Measurements from ENCODE around the gene EXOC3. TPM values are rescaled to one million over a fixed set of nuclear protein-coding genes. Genes with fewer than 3 reads are reported as not detected.

EXOC3 gene
- total RNA-seq, 4 donors from 2014 or later: 46.4 to 92.7 (median 60.3) TPM

DNA sequence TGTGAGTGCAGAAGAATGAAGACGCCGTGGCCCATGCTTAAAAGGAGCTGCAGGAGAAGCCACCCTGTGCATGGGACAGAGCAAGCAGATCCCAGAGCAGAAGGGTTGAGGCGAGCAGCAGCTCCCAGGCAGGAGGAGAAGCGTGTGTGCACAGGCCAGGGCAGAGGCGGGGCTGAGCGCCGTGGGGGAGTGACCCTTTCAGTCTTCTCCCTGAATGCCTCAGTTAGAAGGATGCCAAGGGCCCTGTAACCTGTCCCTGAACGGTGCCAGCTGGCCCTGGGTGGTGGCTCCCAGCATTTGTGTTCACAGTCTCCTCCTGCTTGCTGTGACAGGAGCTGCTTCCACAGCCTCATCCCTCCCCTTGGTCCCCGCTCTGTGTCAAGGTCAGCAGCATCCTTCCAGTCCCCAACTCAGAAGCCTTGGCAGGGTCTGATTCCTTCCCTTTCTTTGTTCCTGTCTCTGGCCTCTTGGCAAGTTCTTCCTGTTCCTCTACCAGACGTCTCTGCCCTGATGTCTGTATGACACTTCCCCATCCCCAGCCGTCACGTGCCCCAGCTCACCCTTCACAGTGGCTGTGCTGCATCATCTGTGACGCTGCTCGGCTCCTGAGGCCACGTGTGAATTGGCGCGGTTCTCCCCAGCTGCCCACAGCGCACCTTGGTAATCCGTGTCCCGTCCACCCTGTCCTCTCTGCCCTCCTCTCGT, 5.2 kb downstream of the EXOC3 start:
- Histone ChIP-seq H3K27ac (no peak overlapping the region), H3K4me1 (peaks cover 0 to 34% (median 7%) of the 10 kb centered on the region in 3 donors), H3K4me3 (no peak overlapping the region), H3K9me3 (peaks cover 0 to 15% (median 0%) of the 10 kb centered on the region in 3 donors), H3K27me3 (no peaks in the 10 kb centered on the region), H3K36me3 (peaks cover 0 to 78% of the 10 kb centered on the region in 2 donors)
- TF ChIP-seq, protein P1, sequence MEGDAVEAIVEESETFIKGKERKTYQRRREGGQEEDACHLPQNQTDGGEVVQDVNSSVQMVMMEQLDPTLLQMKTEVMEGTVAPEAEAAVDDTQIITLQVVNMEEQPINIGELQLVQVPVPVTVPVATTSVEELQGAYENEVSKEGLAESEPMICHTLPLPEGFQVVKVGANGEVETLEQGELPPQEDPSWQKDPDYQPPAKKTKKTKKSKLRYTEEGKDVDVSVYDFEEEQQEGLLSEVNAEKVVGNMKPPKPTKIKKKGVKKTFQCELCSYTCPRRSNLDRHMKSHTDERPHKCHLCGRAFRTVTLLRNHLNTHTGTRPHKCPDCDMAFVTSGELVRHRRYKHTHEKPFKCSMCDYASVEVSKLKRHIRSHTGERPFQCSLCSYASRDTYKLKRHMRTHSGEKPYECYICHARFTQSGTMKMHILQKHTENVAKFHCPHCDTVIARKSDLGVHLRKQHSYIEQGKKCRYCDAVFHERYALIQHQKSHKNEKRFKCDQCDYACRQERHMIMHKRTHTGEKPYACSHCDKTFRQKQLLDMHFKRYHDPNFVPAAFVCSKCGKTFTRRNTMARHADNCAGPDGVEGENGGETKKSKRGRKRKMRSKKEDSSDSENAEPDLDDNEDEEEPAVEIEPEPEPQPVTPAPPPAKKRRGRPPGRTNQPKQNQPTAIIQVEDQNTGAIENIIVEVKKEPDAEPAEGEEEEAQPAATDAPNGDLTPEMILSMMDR (IDR thresholded peaks at IDR 0.05): no peak
- 74 to 79% methylated on average over 12 to 13 of the region's 21 CpGs for WGBS, 2 donors (ENCODE audit: low coverage in 1 of 2)
- ATAC-seq: peak; percentile 64

GRCh38 chr5:448766-449090, 5.8 kb downstream of the EXOC3 start:
- Histone ChIP-seq H3K36me3 (peaks cover 0 to 83% of the 10 kb centered on the region in 2 donors), H3K27ac (no peak overlapping the region), H3K4me3 (no peak overlapping the region), H3K27me3 (no peaks in the 10 kb centered on the region), H3K9me3 (peaks cover 0 to 15% (median 0%) of the 10 kb centered on the region in 3 donors), H3K4me1 (peaks cover 0 to 30% (median 7%) of the 10 kb centered on the region in 3 donors)
- no peak for ATAC-seq
- WGBS, 2 donors (ENCODE audit: low coverage in 1 of 2): 91 to 93% methylated on average over 5 to 7 of the region's 12 CpGs
- no peak for TF ChIP-seq EP300 (IDR thresholded peaks at IDR 0.05)
- TF ChIP-seq, protein P1 (IDR thresholded peaks at IDR 0.05): no peak

- no peak for ATAC-seq
- H3K36me3 ChIP-seq: peaks cover 0 to 87% of the 10 kb centered on the region in 2 donors
- no peak overlapping the region for H3K27ac ChIP-seq
- TF ChIP-seq, protein P1 (IDR thresholded peaks at IDR 0.05): no peak
- TF ChIP-seq POLR2AphosphoS5 (IDR thresholded peaks at IDR 0.05) (no peak), EP300 (IDR thresholded peaks at IDR 0.05) (no peak), POLR2A (IDR thresholded peaks at IDR 0.05) (no peak)
- peaks cover 0 to 26% (median 3%) of the 10 kb centered on the region in 3 donors for H3K4me1 ChIP-seq
- no peak overlapping the region for H3K4me3 ChIP-seq
- WGBS, 2 donors (ENCODE audit: low coverage in 1 of 2): 89 to 94% methylated on average over 3 to 5 of the region's 5 CpGs
- peaks cover 0 to 15% (median 0%) of the 10 kb centered on the region in 3 donors for H3K9me3 ChIP-seq
- no peaks in the 10 kb centered on the region for H3K27me3 ChIP-seq
Measured at GRCh38 chr5:449151-449550, 6.2 kb downstream of the EXOC3 start.

DNA sequence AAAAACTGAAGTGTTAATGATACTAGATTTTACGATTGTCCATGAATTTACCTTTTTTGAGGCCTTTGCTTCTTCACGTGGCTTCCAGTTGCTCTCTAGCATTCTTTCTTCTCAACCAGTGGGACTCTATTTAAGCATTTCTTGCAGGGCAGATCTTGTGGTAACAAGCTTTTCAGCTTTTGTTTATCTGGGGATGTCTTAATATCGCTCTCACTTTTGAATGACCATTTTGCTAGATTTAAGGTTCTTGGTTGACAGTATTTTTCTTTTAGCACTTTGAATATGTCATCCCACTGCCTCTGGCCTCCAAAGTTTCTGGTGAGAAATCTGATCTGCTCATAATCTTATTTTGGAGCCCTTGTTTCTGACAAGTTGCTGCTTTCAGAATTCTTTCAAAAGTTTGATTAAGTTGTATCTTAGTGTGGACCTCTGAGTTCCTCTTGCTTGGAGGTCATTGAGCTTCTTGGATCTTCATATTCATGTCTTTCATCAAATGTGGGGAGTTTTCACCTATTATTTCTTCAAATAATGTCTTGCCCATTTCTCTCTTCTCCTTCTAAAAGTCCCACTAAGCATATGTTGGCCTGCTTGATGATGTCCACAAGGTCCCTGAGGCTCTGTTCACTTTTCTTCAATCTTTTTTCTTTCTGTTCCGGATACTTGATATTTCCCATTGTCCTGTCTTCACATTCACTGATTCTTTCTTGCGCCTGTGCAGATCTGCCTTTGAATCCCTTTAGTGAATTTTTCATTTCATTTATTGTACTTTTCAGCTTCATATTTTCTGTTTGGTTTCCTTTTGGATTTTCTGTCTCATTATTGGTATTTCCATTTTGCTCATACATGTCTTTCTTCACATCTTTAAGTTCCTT, 8.8 kb downstream of the EXOC3 start:
- Histone ChIP-seq H3K27me3 (no peaks in the 10 kb centered on the region), H3K9me3 (peaks cover 0 to 15% (median 0%) of the 10 kb centered on the region in 3 donors), H3K36me3 (peaks cover 0 to 99% of the 10 kb centered on the region in 2 donors), H3K4me3 (no peak overlapping the region), H3K4me1 (peaks cover 0 to 9% (median 0%) of the 10 kb centered on the region in 3 donors), H3K27ac (no peak overlapping the region)
- TF ChIP-seq POLR2A (IDR thresholded peaks at IDR 0.05) (no peak), EP300 (IDR thresholded peaks at IDR 0.05) (no peak), POLR2AphosphoS5 (IDR thresholded peaks at IDR 0.05) (no peak)
- TF ChIP-seq, protein P1 (IDR thresholded peaks at IDR 0.05): no peak
- ATAC-seq: no peak
- 72 to 93% methylated on average over 5 of the region's 5 CpGs for WGBS, 2 donors (ENCODE audit: low coverage in 1 of 2)

All from gastroesophageal sphincter (tissue), 4 donors.